H9 (cell line): ENCODE measurements around the gene PRCC. TPM values are rescaled to one million over a fixed set of nuclear protein-coding genes. Genes with fewer than 3 reads are reported as not detected.

Source experiments
- DNase-seq: peaks from one replicate; pipeline ENCODE4 v3.0.0-alpha.2; 2017
- H2AFZ ChIP-seq: one replicate; pipeline ENCODE4 v1.6.1; 2013; ENCODE audit warnings: mild to moderate bottlenecking, low read length, control low read depth, moderate library complexity
- H2AK5ac ChIP-seq: 2 replicates; pipeline ENCODE4 v1.6.1; 2013; ENCODE audit warnings: low read length, control low read depth, mixed read lengths; ENCODE audit not compliant: insufficient read length
- H2BK120ac ChIP-seq: one replicate; pipeline ENCODE4 v1.6.1; 2013; ENCODE audit warnings: low read depth, mild to moderate bottlenecking, low read length, control low read depth, inconsistent platforms; ENCODE audit not compliant: poor library complexity, severe bottlenecking
- H2BK12ac ChIP-seq: 2 replicates; pipeline ENCODE4 v1.6.1; 2013; ENCODE audit warnings: low read length, control low read depth, mixed read lengths, low read depth; ENCODE audit not compliant: insufficient read length
- H2BK15ac ChIP-seq: 2 replicates; pipeline ENCODE4 v1.6.1; 2013; ENCODE audit warnings: low read depth, low read length, control low read depth
- H2BK20ac ChIP-seq: one replicate; pipeline ENCODE4 v1.6.1; 2013; ENCODE audit warnings: low read depth, mild to moderate bottlenecking, low read length, control low read depth, inconsistent platforms; ENCODE audit not compliant: poor library complexity, severe bottlenecking
- H2BK5ac ChIP-seq: 2 replicates; pipeline ENCODE4 v1.6.1; 2013; ENCODE audit warnings: low read length, control low read depth, mixed read lengths; ENCODE audit not compliant: insufficient read length
- H3K14ac ChIP-seq: 2 replicates; pipeline ENCODE4 v1.6.1; 2013; ENCODE audit warnings: low read length, control low read depth; ENCODE audit not compliant: insufficient read depth
- H3K18ac ChIP-seq: 2 replicates; pipeline ENCODE4 v1.6.1; 2013; ENCODE audit warnings: low read depth, mild to moderate bottlenecking, mixed read lengths, low read length, control low read depth; ENCODE audit not compliant: insufficient read length
- H3K23ac ChIP-seq: 2 replicates; pipeline ENCODE4 v1.6.1; 2013; ENCODE audit warnings: low read length, control low read depth, mixed read lengths, low read depth; ENCODE audit not compliant: insufficient read length
- H3K23me2 ChIP-seq: 2 replicates; pipeline ENCODE4 v1.6.1; 2013; ENCODE audit warnings: low read depth, mild to moderate bottlenecking, mixed read lengths, low read length, control low read depth; ENCODE audit not compliant: insufficient read length, poor library complexity, severe bottlenecking
- H3K27ac ChIP-seq: 2 replicates; pipeline ENCODE4 v1.5.1; 2013; ENCODE audit warnings: low read length, control low read depth, mixed read lengths, low read depth; ENCODE audit not compliant: insufficient read length
- H3K27me3 ChIP-seq: 2 replicates; pipeline ENCODE4 v1.6.1; 2013; ENCODE audit warnings: low read length, control low read depth, inconsistent platforms; ENCODE audit not compliant: insufficient read depth
- H3K4ac ChIP-seq: 2 replicates; pipeline ENCODE4 v1.6.1; 2013; ENCODE audit warnings: low read depth, mild to moderate bottlenecking, control low read depth, inconsistent platforms, low read length, moderate library complexity
- H3K4me1 ChIP-seq: 2 replicates; pipeline ENCODE4 v1.6.1; 2013; ENCODE audit warnings: low read length, control low read depth, inconsistent platforms; ENCODE audit not compliant: insufficient read depth
- H3K4me2 ChIP-seq: 2 replicates; pipeline ENCODE4 v1.6.1; 2013; ENCODE audit warnings: low read length, control low read depth, mixed read lengths; ENCODE audit not compliant: insufficient read length, insufficient read depth
- H3K56ac ChIP-seq: 2 replicates; pipeline ENCODE4 v1.6.1; 2013; ENCODE audit warnings: low read depth, mild to moderate bottlenecking, mixed read lengths, low read length, control low read depth; ENCODE audit not compliant: insufficient read length
- H3K79me1 ChIP-seq: 2 replicates; pipeline ENCODE4 v1.6.1; 2013; ENCODE audit warnings: low read depth, mild to moderate bottlenecking, moderate library complexity, low read length, control low read depth, inconsistent platforms; ENCODE audit not compliant: insufficient read depth, poor library complexity, severe bottlenecking
- H3K79me2 ChIP-seq: 2 replicates; pipeline ENCODE4 v1.6.1; 2013; ENCODE audit warnings: low read length, control low read depth, inconsistent platforms; ENCODE audit not compliant: insufficient read depth
- H3K9ac ChIP-seq: 2 replicates; pipeline ENCODE4 v1.6.1; 2013; ENCODE audit warnings: low read length, control low read depth, mixed read lengths; ENCODE audit not compliant: insufficient read length; ENCODE audit errors: extremely low read depth
- H3K9me3 ChIP-seq: one replicate; pipeline ENCODE4 v1.6.1; 2013; ENCODE audit warnings: low read depth, low read length, inconsistent platforms; ENCODE audit not compliant: control insufficient read depth
- H3T11ph ChIP-seq: one replicate; pipeline ENCODE4 v1.6.1; 2013; ENCODE audit warnings: mild to moderate bottlenecking, low read length, control low read depth, inconsistent platforms
- H4K20me1 ChIP-seq: one replicate; pipeline ENCODE4 v1.6.1; 2013; ENCODE audit not compliant: control insufficient read depth, insufficient read length, insufficient read depth
- H4K5ac ChIP-seq: 2 replicates; pipeline ENCODE4 v1.6.1; 2013; ENCODE audit warnings: low read depth, mild to moderate bottlenecking, mixed read lengths, low read length, control low read depth; ENCODE audit not compliant: insufficient read length
- H4K8ac ChIP-seq: replicated peaks from 2 replicates; pipeline ENCODE4 v1.6.1; 2013; ENCODE audit warnings: low read length, control low read depth, mixed read lengths, low read depth; ENCODE audit not compliant: insufficient read length
- H4K91ac ChIP-seq: 2 replicates; pipeline ENCODE4 v1.6.1; 2013; ENCODE audit warnings: low read depth, mild to moderate bottlenecking, moderate library complexity, mixed read lengths, low read length, control low read depth; ENCODE audit not compliant: insufficient read length
- H3K27ac Mint-ChIP-seq, 3 experiments: 2 replicates in 2 of 3; 3 replicates in 1 of 3; pipeline ENCODE4 v1.8.0; 2020 to 2021; ENCODE audit warnings: mixed read lengths in 3 of 3, mild to moderate bottlenecking in 1 of 3, moderate library complexity in 1 of 3
- H3K27me3 Mint-ChIP-seq: 2 replicates; pipeline ENCODE4 v1.8.0; 2021; ENCODE audit warnings: low read depth, mild to moderate bottlenecking, moderate library complexity, mixed read lengths
- H3K36me3 Mint-ChIP-seq, 3 experiments: 2 replicates in 2 of 3; 3 replicates in 1 of 3; pipeline ENCODE4 v1.8.0; 2020 to 2021; ENCODE audit warnings: low read depth in 3 of 3, mixed read lengths in 3 of 3; ENCODE audit not compliant: insufficient read depth in 1 of 3
- H3K4me1 Mint-ChIP-seq, 2 experiments: 2 replicates each; pipeline ENCODE4 v1.8.0; 2020; ENCODE audit warnings: mixed read lengths in 2 of 2
- H3K4me3 Mint-ChIP-seq, 2 experiments: 2 replicates in 1 of 2; 3 replicates in 1 of 2; pipeline ENCODE4 v1.8.0; 2020 to 2021; ENCODE audit warnings: mild to moderate bottlenecking in 2 of 2, mixed read lengths in 2 of 2, moderate library complexity in 1 of 2
- H3K9me3 Mint-ChIP-seq, 2 experiments: 2 replicates in 1 of 2; 3 replicates in 1 of 2; pipeline ENCODE4 v1.8.0; 2020; ENCODE audit warnings: mild to moderate bottlenecking in 2 of 2, mixed read lengths in 2 of 2, moderate library complexity in 1 of 2
- CTCF ChIP-seq: fragments of 200-600 bp; sonication (generic); conservative IDR thresholded peaks from 3 replicates; pipeline ENCODE4 v1.8.0; 2021; ENCODE audit warnings: antibody characterized with exemption, mild to moderate bottlenecking
- WGBS: extraction: QIAGEN DNeasy Blood & Tissue Kit; methylation state at CpG from one replicate; pipeline ENCODE4 v1.1.7; 2013; ENCODE audit warnings: missing lambda C conversion rate, low lambda C conversion rate, mixed read lengths; ENCODE audit not compliant: insufficient read length; ENCODE audit errors: extremely low coverage; 5-methylcytosine and 5-hydroxymethylcytosine counted together
- total RNA-seq: library from RNA; stranded (reverse); gene quantifications from 2 replicates; pipeline ENCODE4 v1.2.1, GENCODE V29; 2021

The PRCC gene
- total RNA-seq, 1 experiment from 2014 or later, result 129 TPM

GRCh38 chr1:156801409-156802121, 34.2 kb downstream of the PRCC start:
- no peaks in the 10 kb centered on the region for H3K4me1 ChIP-seq

More at GRCh38 chr1:156801409-156802121, 34.2 kb downstream of the PRCC start:
- no peak for DNase-seq
- H2BK20ac ChIP-seq, result no peak overlapping the region
- no peak overlapping the region for H3K9ac ChIP-seq
- no peak overlapping the region for H3K23ac ChIP-seq
- no peak overlapping the region for H3K18ac ChIP-seq
- H4K8ac ChIP-seq, result no peak overlapping the region
- no peak overlapping the region for H2BK12ac ChIP-seq
- H2AK5ac ChIP-seq, result no peak overlapping the region
- no peak overlapping the region for H4K5ac ChIP-seq
- H3K23me2 ChIP-seq, result no peaks in the 10 kb centered on the region
- Mint-ChIP-seq H3K27me3 (no peaks in the 10 kb centered on the region; the same call in 1 of the 2 replicates), H3K36me3 (peaks cover 16 to 50% (median 29%) of the 10 kb centered on the region in 3 experiments; a peak in 6 of 7 replicates), H3K4me3 (no peak overlapping the region), H3K27ac (no peak overlapping the region), H3K9me3 (no peaks in the 10 kb centered on the region), H3K4me1 (peaks cover 0 to 9% of the 10 kb centered on the region in 2 experiments; a peak in 2 of 4 replicates)
- no peak overlapping the region for H2BK120ac ChIP-seq
- no peaks in the 10 kb centered on the region for H3K79me1 ChIP-seq
- no peak overlapping the region for H3T11ph ChIP-seq
- no peak overlapping the region for H3K4ac ChIP-seq
- no peak overlapping the region for H3K56ac ChIP-seq
- no peaks in the 10 kb centered on the region for H3K9me3 ChIP-seq
- no peak overlapping the region for H2BK15ac ChIP-seq
- H3K27ac ChIP-seq, result no peak overlapping the region
- no peak overlapping the region for H2BK5ac ChIP-seq
- no peak overlapping the region for H2AFZ ChIP-seq
- no peaks in the 10 kb centered on the region for H4K20me1 ChIP-seq
- H3K27me3 ChIP-seq, result no peaks in the 10 kb centered on the region
- no peak overlapping the region for H3K4me2 ChIP-seq
- no CpG with 5 or more reads among the region's 7 CpGs for WGBS
- H3K79me2 ChIP-seq, result no peaks in the 10 kb centered on the region
- H3K14ac ChIP-seq, result no peak overlapping the region
- no peak overlapping the region for H4K91ac ChIP-seq
- no peak for TF ChIP-seq CTCF
